Kidney (tissue), 14 donors: ENCODE results near the gene INPP4A. TPM values are rescaled to one million over a fixed set of nuclear protein-coding genes. Genes with fewer than 3 reads are reported as not detected.
A peak's percentile ranks its signal among the peaks of the same experiment; 100 is the strongest.

ENCODE experiments used
- DNase-seq, 5 donors: peaks; one replicate each; pipeline ENCODE4 v3.0.0-alpha.2; 2013 to 2020
- FAIRE-seq: peaks from 2 replicates; lab custom pipeline; 2012; peaks lifted over from hg19 to GRCh38; lab: Jason Lieb, UNC
- H3K27ac ChIP-seq, 2 donors: one replicate each; pipeline ENCODE4 v1.7.0; 2013; ENCODE audit warnings: low read depth in 2 of 2, low read length in 2 of 2, inconsistent platforms in 1 of 2
- H3K27me3 ChIP-seq: one replicate; pipeline ENCODE4 v1.7.1; 2013; ENCODE audit warnings: low read length, inconsistent platforms; ENCODE audit not compliant: control insufficient read depth, insufficient read depth
- H3K36me3 ChIP-seq, 3 donors: one replicate each; pipeline versions ENCODE4 v1.7.0 to v1.7.1; 2013; ENCODE audit warnings: low read length in 3 of 3, control low read depth in 1 of 3, inconsistent platforms in 1 of 3; ENCODE audit not compliant: insufficient read depth in 3 of 3, control insufficient read depth in 2 of 3
- H3K4me1 ChIP-seq, 3 donors: one replicate each; pipeline versions ENCODE4 v1.7.0 to v1.7.1; 2013; ENCODE audit warnings: low read length in 3 of 3, inconsistent platforms in 1 of 3, low read depth in 1 of 3; ENCODE audit not compliant: control insufficient read depth in 2 of 3, insufficient read depth in 2 of 3
- H3K4me3 ChIP-seq, 3 donors: one replicate each; pipeline versions ENCODE4 v1.7.0 to v1.8.1; 2013; ENCODE audit warnings: low read length in 3 of 3, control low read depth in 1 of 3, inconsistent platforms in 1 of 3
- H3K9ac ChIP-seq, 3 donors: one replicate each; pipeline versions ENCODE4 v1.7.0 to v1.7.1; 2013; ENCODE audit warnings: low read length in 3 of 3, control low read depth in 1 of 3, inconsistent platforms in 1 of 3
- H3K9me3 ChIP-seq, 3 donors: one replicate each; pipeline versions ENCODE4 v1.7.0 to v1.7.1; 2013; ENCODE audit warnings: low read length in 3 of 3, control low read depth in 1 of 3, inconsistent platforms in 1 of 3; ENCODE audit not compliant: control insufficient read depth in 2 of 3, insufficient read depth in 1 of 3
- intact Hi-C: fragments of 100-400 bp; cut with DNase I; formaldehyde crosslinking; loops from one replicate; pipeline ENCODE4 v1.11.1; 2022
- polyA plus RNA-seq: library from polyadenylated mRNA; stranded (reverse); fragments of 350-450 nt; fragmentation: Illumina TruSeq; extraction: RNeasy Lipid Tissue Mini Kit (QIAGEN cat#74804); gene quantifications from one replicate; pipeline ENCODE4 v1.2.3, GENCODE V29; 2014; ENCODE audit warnings: low read depth, low replicate concordance; ENCODE audit not compliant: insufficient read depth
- total RNA-seq: library from RNA; stranded (reverse); fragmentation: NEBNext Ultra II Directional; extraction: Animal tissue kit (Norgen Biotek cat#: 25700); gene quantifications from one replicate; pipeline ENCODE4 v1.2.1, GENCODE V29; 2021
- TF ChIP-seq, protein P1 (sequence below): IDR thresholded peaks from 3 replicates; pipeline ENCODE4 v1.5.1; 2012; ENCODE audit warnings: mild to moderate bottlenecking, moderate library complexity, borderline replicate concordance; ENCODE audit not compliant: insufficient read depth; ENCODE audit errors: extremely low read depth
- donor health status: control.
- donor health status: control.
- donor health status: control.
- donor health status: control.
- donor health status: control.
- donor health status: DM: yes; HTN: yes; CAD: no.
- donor health status: Normal renal cell carcinoma (clear cell type).

The INPP4A gene
- total and polyA plus RNA-seq, 2 donors from 2014 or later: 4.1 to 27.9 TPM

DNA sequence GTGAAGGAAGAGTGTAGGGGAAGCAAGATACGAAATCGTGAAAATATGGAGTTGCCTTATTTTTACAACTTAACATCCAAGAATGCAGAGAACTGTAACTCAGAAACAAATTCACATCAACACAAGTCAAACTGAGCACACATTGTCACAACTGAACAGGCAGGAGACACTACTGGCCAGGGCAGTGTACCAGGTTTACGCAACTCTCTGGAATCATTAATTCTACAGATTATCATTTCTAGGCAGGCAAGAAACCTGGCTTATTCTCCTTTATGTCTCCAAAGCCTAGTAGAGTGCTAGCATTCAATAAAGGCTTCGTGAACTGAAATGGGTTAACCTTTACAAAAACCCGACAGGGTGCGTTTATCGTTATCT is 163.1 kb downstream of the INPP4A start:
- peak overlapping the region; percentile 89 to 94 (median 91) for H3K4me3 ChIP-seq
- peaks cover 5 to 32% (median 28%) of the 10 kb centered on the region in 3 donors for H3K4me1 ChIP-seq
- H3K27me3 ChIP-seq: no peaks in the 10 kb centered on the region
- no peak for FAIRE-seq
- H3K27ac ChIP-seq: peak overlapping the region; percentile 96
- intact Hi-C loops: no loop called here
- peak overlapping the region; percentile 77 to 87 (median 87) for H3K9ac ChIP-seq
- H3K9me3 ChIP-seq: no peaks in the 10 kb centered on the region
- peaks cover 7 to 15% (median 11%) of the 10 kb centered on the region in 3 donors for H3K36me3 ChIP-seq
- DNase-seq: no peak
- TF ChIP-seq, protein P1, sequence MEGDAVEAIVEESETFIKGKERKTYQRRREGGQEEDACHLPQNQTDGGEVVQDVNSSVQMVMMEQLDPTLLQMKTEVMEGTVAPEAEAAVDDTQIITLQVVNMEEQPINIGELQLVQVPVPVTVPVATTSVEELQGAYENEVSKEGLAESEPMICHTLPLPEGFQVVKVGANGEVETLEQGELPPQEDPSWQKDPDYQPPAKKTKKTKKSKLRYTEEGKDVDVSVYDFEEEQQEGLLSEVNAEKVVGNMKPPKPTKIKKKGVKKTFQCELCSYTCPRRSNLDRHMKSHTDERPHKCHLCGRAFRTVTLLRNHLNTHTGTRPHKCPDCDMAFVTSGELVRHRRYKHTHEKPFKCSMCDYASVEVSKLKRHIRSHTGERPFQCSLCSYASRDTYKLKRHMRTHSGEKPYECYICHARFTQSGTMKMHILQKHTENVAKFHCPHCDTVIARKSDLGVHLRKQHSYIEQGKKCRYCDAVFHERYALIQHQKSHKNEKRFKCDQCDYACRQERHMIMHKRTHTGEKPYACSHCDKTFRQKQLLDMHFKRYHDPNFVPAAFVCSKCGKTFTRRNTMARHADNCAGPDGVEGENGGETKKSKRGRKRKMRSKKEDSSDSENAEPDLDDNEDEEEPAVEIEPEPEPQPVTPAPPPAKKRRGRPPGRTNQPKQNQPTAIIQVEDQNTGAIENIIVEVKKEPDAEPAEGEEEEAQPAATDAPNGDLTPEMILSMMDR: no peak

DNA sequence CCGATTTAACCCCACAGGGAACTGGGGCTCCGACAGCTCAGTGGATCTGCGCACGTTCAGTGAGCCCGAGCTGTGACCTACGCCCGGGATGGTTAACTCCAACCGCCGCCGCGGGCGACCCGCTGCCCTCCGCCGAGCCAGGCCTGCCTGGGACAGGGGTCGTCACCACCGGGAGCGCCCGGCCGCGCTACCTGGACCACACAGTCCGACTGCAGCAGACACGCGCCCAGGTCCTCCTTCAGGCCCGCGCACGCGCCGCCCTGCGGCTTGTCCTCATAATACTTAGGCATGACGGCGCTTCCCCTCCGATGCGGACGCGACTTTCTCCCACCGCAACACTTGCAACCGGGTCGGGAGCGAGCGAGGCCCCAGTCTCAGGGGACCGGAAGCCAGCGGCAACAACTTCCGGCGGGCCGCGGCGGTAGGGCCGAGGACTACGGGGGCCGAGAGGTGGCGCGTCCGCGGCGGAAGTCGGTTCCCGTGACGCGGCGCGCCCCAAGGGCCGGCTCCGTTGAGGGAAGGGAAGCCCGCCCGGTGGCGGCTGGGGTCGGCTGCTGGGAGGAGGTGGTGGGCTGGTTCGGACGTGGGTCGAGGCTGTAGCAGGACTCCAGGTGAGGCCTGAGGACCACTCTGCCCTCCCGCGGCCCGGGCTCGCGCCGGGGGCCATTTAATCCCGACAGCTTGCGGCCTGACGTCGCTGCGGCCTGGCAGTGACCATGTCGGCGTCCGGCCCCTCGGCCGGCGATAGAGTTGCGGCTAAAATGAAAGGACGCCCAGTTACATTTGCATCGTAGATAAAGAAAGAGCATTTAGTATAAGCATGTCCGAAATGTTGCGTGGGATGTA is 163.7 kb downstream of the INPP4A start, which contains the start of the genes COA5 and UNC50:
TSS of gene COA5 (minus strand) at position 397 of the 846 bp plus-strand sequence. CDS start at position 290, 107 bp downstream.
TSS of gene UNC50 (plus strand) at position 474 of the 846 bp plus-strand sequence. CDS start 1,171 bp downstream, outside the sequence.
- H3K4me3 ChIP-seq: peak within 1 kb of the TSS; percentile 89 to 94 (median 91)
- H3K9ac ChIP-seq: peak within 1 kb of the TSS; percentile 87 to 95 (median 87)
- FAIRE-seq (no peak), DNase-seq (peak; percentile 91 to 96 (median 95))
- no peaks in the 10 kb centered on the region for H3K27me3 ChIP-seq
- peaks cover 7 to 18% (median 15%) of the 10 kb centered on the region in 3 donors for H3K36me3 ChIP-seq
- no peaks in the 10 kb centered on the region for H3K9me3 ChIP-seq
- H3K27ac ChIP-seq: peak within 1 kb of the TSS; percentile 96
- H3K4me1 ChIP-seq: peaks cover 5 to 32% (median 28%) of the 10 kb centered on the region in 3 donors
- TF ChIP-seq, protein P1: no peak
- intact Hi-C loops: no loop called here

DNA sequence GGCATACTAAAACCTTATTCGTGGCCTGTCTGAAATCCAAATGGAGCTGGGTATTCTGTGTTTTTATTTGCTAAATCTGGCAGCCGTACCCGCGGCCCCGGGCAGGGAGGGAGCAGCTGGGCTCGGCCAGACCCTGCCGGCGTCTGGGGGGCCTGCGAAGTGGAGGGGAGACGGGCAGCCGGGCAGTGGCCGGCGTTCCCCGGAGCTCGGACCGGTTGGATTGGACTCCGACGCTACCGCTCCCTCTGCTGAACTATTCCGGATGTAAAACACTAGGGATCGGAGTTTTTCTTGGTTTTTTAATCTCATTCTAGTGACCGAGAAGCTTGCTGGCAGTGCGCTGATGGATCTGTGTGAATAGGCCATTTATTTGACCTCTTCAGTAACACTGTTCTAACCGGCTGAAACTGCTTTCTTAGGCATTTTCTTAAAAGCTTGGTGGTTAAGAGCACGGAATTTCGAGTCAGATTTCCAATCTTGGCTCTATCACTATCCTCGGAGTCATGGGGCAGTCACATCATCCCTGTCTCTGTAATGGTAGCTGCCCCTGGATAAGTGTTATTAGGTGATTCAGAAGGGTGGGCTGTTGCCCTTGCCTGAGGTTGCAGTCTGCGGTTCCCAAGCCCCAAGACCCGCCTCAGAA is 164.4 kb downstream of the INPP4A start:
- Histone ChIP-seq H3K4me3 (peak overlapping the region; percentile 89 to 94 (median 91)), H3K36me3 (peaks cover 7 to 21% (median 19%) of the 10 kb centered on the region in 3 donors), H3K27ac (peak overlapping the region; percentile 96), H3K9me3 (no peaks in the 10 kb centered on the region), H3K27me3 (no peaks in the 10 kb centered on the region), H3K9ac (peak overlapping the region; percentile 82 to 95 (median 87)), H3K4me1 (peaks cover 5 to 32% (median 28%) of the 10 kb centered on the region in 3 donors)
- DNase-seq (peak; percentile 26 to 69 (median 59)), FAIRE-seq (no peak)
- TF ChIP-seq, protein P1: no peak
- intact Hi-C loops: no loop called here
